ENCODE data around the gene AKR1C1.

DNA sequence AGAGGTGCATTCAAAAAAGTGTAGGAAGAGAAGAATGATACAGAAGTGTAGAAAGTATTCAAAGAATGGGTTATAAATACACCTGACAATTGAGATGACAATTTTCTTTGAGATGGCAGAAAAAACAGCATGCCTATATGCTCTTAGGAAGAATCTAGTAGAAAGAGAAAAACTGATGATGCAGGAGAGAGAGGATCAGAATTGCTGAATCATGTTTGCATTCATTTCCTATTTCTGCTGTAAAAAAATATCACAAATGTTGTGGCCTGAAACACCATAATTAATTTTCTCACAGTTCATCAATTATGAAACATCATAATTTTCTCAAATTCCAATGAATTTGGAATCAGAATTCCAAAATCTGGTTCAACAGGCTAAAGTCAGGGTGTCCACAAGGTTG lies 9.8 kb upstream of the AKR1C1 start:
- TF ChIP-seq EZH2 (IDR thresholded peaks at IDR 0.05; ENCODE audit: borderline replicate concordance, low read depth, low read length, severe bottlenecking) = no peak
- TF ChIP-seq, protein P1, sequence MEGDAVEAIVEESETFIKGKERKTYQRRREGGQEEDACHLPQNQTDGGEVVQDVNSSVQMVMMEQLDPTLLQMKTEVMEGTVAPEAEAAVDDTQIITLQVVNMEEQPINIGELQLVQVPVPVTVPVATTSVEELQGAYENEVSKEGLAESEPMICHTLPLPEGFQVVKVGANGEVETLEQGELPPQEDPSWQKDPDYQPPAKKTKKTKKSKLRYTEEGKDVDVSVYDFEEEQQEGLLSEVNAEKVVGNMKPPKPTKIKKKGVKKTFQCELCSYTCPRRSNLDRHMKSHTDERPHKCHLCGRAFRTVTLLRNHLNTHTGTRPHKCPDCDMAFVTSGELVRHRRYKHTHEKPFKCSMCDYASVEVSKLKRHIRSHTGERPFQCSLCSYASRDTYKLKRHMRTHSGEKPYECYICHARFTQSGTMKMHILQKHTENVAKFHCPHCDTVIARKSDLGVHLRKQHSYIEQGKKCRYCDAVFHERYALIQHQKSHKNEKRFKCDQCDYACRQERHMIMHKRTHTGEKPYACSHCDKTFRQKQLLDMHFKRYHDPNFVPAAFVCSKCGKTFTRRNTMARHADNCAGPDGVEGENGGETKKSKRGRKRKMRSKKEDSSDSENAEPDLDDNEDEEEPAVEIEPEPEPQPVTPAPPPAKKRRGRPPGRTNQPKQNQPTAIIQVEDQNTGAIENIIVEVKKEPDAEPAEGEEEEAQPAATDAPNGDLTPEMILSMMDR (IDR thresholded peaks at IDR 0.05; ENCODE audit: borderline replicate concordance, extremely low read depth, low read length, poor library complexity, severe bottlenecking) = no peak

Data from DND-41 (cell line).